Prostate gland (tissue), 2 donors: Measurements from ENCODE around the gene IL17F. TPM values are rescaled to one million over a fixed set of nuclear protein-coding genes. Genes with fewer than 3 reads are reported as not detected.

Source experiments
- DNase-seq: peaks from one replicate; pipeline ENCODE4 v3.0.0-alpha.2; 2019; ENCODE audit warnings: low spot score
- H3K27ac ChIP-seq, 2 donors: fragments of 200-600 bp; sonication (generic); 2 replicates each; pipeline ENCODE4 v1.5.1; 2017 to 2019
- H3K27me3 ChIP-seq: fragments of 200-600 bp; sonication (generic); replicated peaks from 2 replicates; pipeline ENCODE4 v1.5.1; 2019; ENCODE audit not compliant: insufficient read depth
- H3K36me3 ChIP-seq, 2 donors: fragments of 200-600 bp; sonication (generic); 1 replicate in 1 of 2; 2 replicates in 1 of 2; pipeline versions ENCODE4 v1.5.1 to v1.8.1; 2017 to 2019
- H3K4me1 ChIP-seq: fragments of 200-600 bp; sonication (generic); replicated peaks from 2 replicates; pipeline ENCODE4 v1.5.1; 2019
- H3K4me3 ChIP-seq, 2 donors: fragments of 200-600 bp; sonication (generic); 2 replicates each; pipeline ENCODE4 v1.5.1; 2017 to 2019
- H3K9me3 ChIP-seq: fragments of 200-600 bp; sonication (generic); 2 replicates; pipeline ENCODE4 v1.5.1; 2017
- CTCF ChIP-seq, 4 experiments: fragments of 200-600 bp in 2 of 4; fragments of 450-650 bp in 2 of 4; sonication (generic) in 2 of 4; IDR thresholded peaks; 1 replicate in 3 of 4; 2 replicates in 1 of 4; pipeline ENCODE4 v1.5.1; 2016 to 2019; ENCODE audit warnings: antibody characterized with exemption in 4 of 4, mild to moderate bottlenecking in 2 of 4, moderate library complexity in 2 of 4
- POLR2A ChIP-seq: fragments of 450-650 bp; IDR thresholded peaks from one replicate; pipeline ENCODE4 v1.6.1; 2016; ENCODE audit warnings: antibody characterized with exemption, mild to moderate bottlenecking
- POLR2AphosphoS5 ChIP-seq: sonication (generic); formaldehyde crosslinking; IDR thresholded peaks from one replicate; pipeline ENCODE4 v1.6.1; 2017; ENCODE audit warnings: antibody characterized with exemption
- WGBS: methylation state at CpG from one replicate; pipeline ENCODE4 v1.1.5; 2018; 5-methylcytosine and 5-hydroxymethylcytosine counted together
- intact Hi-C: fragments of 100-400 bp; cut with DNase I; formaldehyde crosslinking; loops from one replicate; pipeline ENCODE4 v1.14.2; 2022
- total RNA-seq, 2 donors: library from RNA; depleted of rRNA; stranded (reverse); fragments of >200 nt; gene quantifications; one replicate each; pipeline ENCODE4 v1.1.0, GENCODE V29; 2016

IL17F gene
- total RNA-seq, 2 donors from 2014 or later: not detected

- DNase-seq: no peak
- no peak overlapping the region for H3K4me3 ChIP-seq
- H3K9me3 ChIP-seq: no peaks in the 10 kb centered on the region
- H3K27ac ChIP-seq: no peak overlapping the region
- intact Hi-C loops: loop anchor here (10.0 kb wide), 1 partner anchor 128 kb away; no protein-coding TSS in a partner anchor
- TF ChIP-seq CTCF (IDR thresholded peaks at IDR 0.05) (no peak), POLR2A (no peak), POLR2AphosphoS5 (no peak)
- no peaks in the 10 kb centered on the region for H3K4me1 ChIP-seq
- 74% methylated on average over 4 of the region's 4 CpGs for WGBS
- no peaks in the 10 kb centered on the region for H3K27me3 ChIP-seq
- no peaks in the 10 kb centered on the region for H3K36me3 ChIP-seq
These were observed 11.3 kb downstream of the IL17F start for GRCh38 chr6:52233005-52233404.

GRCh38 chr6:52231406-52232127 lies 12.7 kb downstream of the IL17F start:
- H3K9me3 ChIP-seq: no peaks in the 10 kb centered on the region
- no peaks in the 10 kb centered on the region for H3K4me1 ChIP-seq
- no peak for DNase-seq
- 90% methylated on average over 8 of the region's 8 CpGs for WGBS
- TF ChIP-seq CTCF (IDR thresholded peaks at IDR 0.05) (no peak), POLR2A (no peak), POLR2AphosphoS5 (no peak)
- intact Hi-C loops: loop anchor here (10.0 kb wide), 1 partner anchor 127 kb away; no protein-coding TSS in a partner anchor
- H3K27me3 ChIP-seq: no peaks in the 10 kb centered on the region
- H3K27ac ChIP-seq: no peak overlapping the region
- no peaks in the 10 kb centered on the region for H3K36me3 ChIP-seq
- H3K4me3 ChIP-seq: no peak overlapping the region

DNA sequence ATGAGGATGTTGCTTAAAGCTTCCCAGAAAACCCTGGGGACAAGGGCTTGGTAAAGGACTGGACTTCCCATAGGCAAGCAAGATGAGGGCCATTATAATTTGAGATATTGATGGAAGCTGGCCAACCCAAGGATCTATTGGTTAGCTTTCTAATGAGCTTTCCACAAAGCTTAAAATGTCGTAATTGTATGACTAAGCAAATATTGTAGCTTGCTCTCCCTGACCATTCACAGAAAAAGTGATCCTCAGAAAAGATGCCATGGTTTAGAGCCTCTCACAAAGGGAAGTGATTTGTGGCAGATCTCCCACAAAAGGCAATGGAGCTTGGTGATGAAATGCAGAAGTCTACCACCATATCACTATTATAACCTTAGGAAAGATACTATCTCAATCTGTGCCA lies 13.6 kb downstream of the IL17F start:
- no peak overlapping the region for H3K27ac ChIP-seq
- no peaks in the 10 kb centered on the region for H3K4me1 ChIP-seq
- no peaks in the 10 kb centered on the region for H3K9me3 ChIP-seq
- no peak overlapping the region for H3K4me3 ChIP-seq
- no peak for TF ChIP-seq CTCF (IDR thresholded peaks at IDR 0.05)
- TF ChIP-seq POLR2AphosphoS5: no peak
- H3K27me3 ChIP-seq: peaks cover 2% of the 10 kb centered on the region
- WGBS: 60% methylated on average over 1 of the region's 1 CpG
- H3K36me3 ChIP-seq: no peaks in the 10 kb centered on the region
- intact Hi-C loops: loop anchor here (10.0 kb wide), 1 partner anchor 126 kb away; no protein-coding TSS in a partner anchor
- DNase-seq: no peak

- intact Hi-C loops: no loop called here
- H3K4me1 ChIP-seq: no peaks in the 10 kb centered on the region
- no peak overlapping the region for H3K4me3 ChIP-seq
- no peaks in the 10 kb centered on the region for H3K9me3 ChIP-seq
- peaks cover 2% of the 10 kb centered on the region for H3K27me3 ChIP-seq
- DNase-seq: no peak
- no peak overlapping the region for H3K27ac ChIP-seq
- 85% methylated on average over 1 of the region's 1 CpG for WGBS
- TF ChIP-seq POLR2AphosphoS5 (no peak), CTCF (IDR thresholded peaks at IDR 0.05) (no peak), POLR2A (no peak)
- no peaks in the 10 kb centered on the region for H3K36me3 ChIP-seq
These were observed 16.8 kb downstream of the IL17F start for GRCh38 chr6:52227495-52227894.

GRCh38 chr6:52221302-52221701 lies 23.0 kb downstream of the IL17F start:
- no peaks in the 10 kb centered on the region for H3K27me3 ChIP-seq
- intact Hi-C loops: no loop called here
- no peak for TF ChIP-seq CTCF (IDR thresholded peaks at IDR 0.05)
- no peaks in the 10 kb centered on the region for H3K9me3 ChIP-seq
- WGBS: 38% methylated on average over 3 of the region's 3 CpGs
- no peaks in the 10 kb centered on the region for H3K4me1 ChIP-seq
- no peak overlapping the region for H3K4me3 ChIP-seq
- H3K27ac ChIP-seq: no peak overlapping the region
- DNase-seq: no peak
- H3K36me3 ChIP-seq: no peaks in the 10 kb centered on the region
